GM21737 (cell line): Measurements from ENCODE around the gene EDA2R.

Source experiments
- ATAC-seq: cut with Tn5 transposase; IDR thresholded peaks from one replicate; pipeline ENCODE4 v1.9.1; 2021; ENCODE audit warnings: mild to moderate bottlenecking, moderate library complexity; ENCODE audit not compliant: unreplicated experiment

The EDA2R gene

GRCh38 chrX:66638591-66639500 is at the start of gene EDA2R:
TSS of gene EDA2R (minus strand) at chrX:66639078. CDS start at chrX:66616020, 23,058 bp downstream.
- peak; percentile 98 for ATAC-seq

GRCh38 chrX:66684196-66684595 is 45.3 kb upstream of the EDA2R start:
- ATAC-seq = no peak

GRCh38 chrX:66680451-66680850 is 41.6 kb upstream of the EDA2R start:
- no peak for ATAC-seq

GRCh38 chrX:66677430-66677829 is 38.6 kb upstream of the EDA2R start:
- no peak for ATAC-seq

- ATAC-seq = no peak
These were observed 38.1 kb upstream of the EDA2R start for GRCh38 chrX:66676990-66677389.

GRCh38 chrX:66676413-66676812 is 37.5 kb upstream of the EDA2R start:
- ATAC-seq = no peak

GRCh38 chrX:66675541-66675940 is 36.7 kb upstream of the EDA2R start:
- ATAC-seq = no peak

GRCh38 chrX:66674506-66674905 is 35.6 kb upstream of the EDA2R start:
- ATAC-seq = no peak

- no peak for ATAC-seq
These were observed 33.2 kb upstream of the EDA2R start for GRCh38 chrX:66672106-66672505.

- no peak for ATAC-seq
These were observed 15.5 kb upstream of the EDA2R start for GRCh38 chrX:66654411-66654810.

GRCh38 chrX:66635360-66635759 is 3.5 kb downstream of the EDA2R start:
- no peak for ATAC-seq

- no peak for ATAC-seq
These were observed 4.6 kb downstream of the EDA2R start for GRCh38 chrX:66634272-66634671.

- no peak for ATAC-seq
These were observed 5.3 kb downstream of the EDA2R start for GRCh38 chrX:66633541-66633940.

- ATAC-seq = no peak
These were observed 5.9 kb downstream of the EDA2R start for GRCh38 chrX:66632981-66633380.

GRCh38 chrX:66632473-66632872 is 6.4 kb downstream of the EDA2R start:
- no peak for ATAC-seq

GRCh38 chrX:66625525-66625924 is 13.4 kb downstream of the EDA2R start:
- ATAC-seq = peak; percentile 62

- no peak for ATAC-seq
These were observed 16.7 kb downstream of the EDA2R start for GRCh38 chrX:66622209-66622608.

- no peak for ATAC-seq
These were observed 21.9 kb downstream of the EDA2R start for GRCh38 chrX:66616944-66617343.

GRCh38 chrX:66602381-66602938 is 36.4 kb downstream of the EDA2R start:
- ATAC-seq = no peak

- ATAC-seq = no peak
These were observed 37.4 kb downstream of the EDA2R start for GRCh38 chrX:66601522-66601921.

- ATAC-seq = no peak
These were observed 59.7 kb downstream of the EDA2R start for GRCh38 chrX:66579219-66579618.

- no peak for ATAC-seq
These were observed 84.9 kb downstream of the EDA2R start for GRCh38 chrX:66553973-66554372.
